OCI-LY7 (cell line): ENCODE measurements around the gene C6orf15. TPM values are rescaled to one million over a fixed set of nuclear protein-coding genes. Genes with fewer than 3 reads are reported as not detected.

Source experiments
- BruUV-seq: library from RNA; stranded (reverse); fragments of 400-500 nt; replicated peaks from 2 replicates; lab custom pipeline; 2021; lab: Mats Ljungman, UMichigan
- CTCF ChIA-PET: fragments of 300-600 bp; sonication (Branson Sonifier 250); formaldehyde crosslinking; loops from one replicate; lab custom pipeline; 2022; ENCODE audit warnings: antibody characterized with exemption; ENCODE audit not compliant: unreplicated experiment; lab: Charles Lee
- POLR2A ChIA-PET: fragments of 300-600 bp; sonication (Branson Sonifier 250); formaldehyde crosslinking; loops from one replicate; lab custom pipeline; 2022; ENCODE audit warnings: antibody characterized with exemption; lab: Charles Lee
- DNase-seq: peaks from one replicate; pipeline ENCODE4 v3.0.0-alpha.2; 2015; ENCODE audit warnings: low spot score
- H2AFZ ChIP-seq: fragments of 200-600 bp; sonication (generic), shearing (Covaris generic); 2 replicates; pipeline ENCODE4 v1.6.1; 2014; ENCODE audit warnings: mild to moderate bottlenecking, antibody characterized with exemption, low read length, moderate library complexity
- H3K27ac ChIP-seq: fragments of 200-600 bp; sonication (generic); 2 replicates; pipeline ENCODE4 v1.5.1; 2014; ENCODE audit warnings: mixed run types, low read depth, mild to moderate bottlenecking, moderate library complexity, low read length, inconsistent platforms; ENCODE audit not compliant: poor library complexity, severe bottlenecking
- H3K36me3 ChIP-seq: fragments of 200-600 bp; sonication (generic); 2 replicates; pipeline ENCODE4 v1.6.1; 2014; ENCODE audit warnings: mild to moderate bottlenecking, antibody characterized with exemption, low read length, moderate library complexity, mixed read lengths; ENCODE audit not compliant: insufficient read depth
- H3K4me1 ChIP-seq: fragments of 200-600 bp; sonication (generic); 2 replicates; pipeline ENCODE4 v1.5.1; 2014; ENCODE audit warnings: mild to moderate bottlenecking, low read length; ENCODE audit not compliant: insufficient read depth, poor library complexity, severe bottlenecking
- H3K4me2 ChIP-seq: fragments of 200-600 bp; sonication (generic); 2 replicates; pipeline ENCODE4 v1.6.1; 2014; ENCODE audit warnings: mild to moderate bottlenecking, low read length
- H3K4me3 ChIP-seq: fragments of 200-600 bp; sonication (generic); 2 replicates; pipeline ENCODE4 v1.5.1; 2014; ENCODE audit warnings: mild to moderate bottlenecking, low read depth, low read length; ENCODE audit not compliant: poor library complexity, severe bottlenecking
- H3K79me2 ChIP-seq: fragments of 200-600 bp; sonication (generic); 2 replicates; pipeline ENCODE4 v1.6.1; 2016; ENCODE audit warnings: low read depth, mild to moderate bottlenecking, low read length, moderate library complexity, mixed read lengths; ENCODE audit not compliant: insufficient read depth
- H3K9me2 ChIP-seq: fragments of 200-600 bp; sonication (generic); 2 replicates; pipeline ENCODE4 v1.6.1; 2016; ENCODE audit warnings: mild to moderate bottlenecking, low read length, mixed read lengths; ENCODE audit not compliant: insufficient read depth
- H3K9me3 ChIP-seq: fragments of 200-600 bp; sonication (generic); 2 replicates; pipeline ENCODE4 v1.6.1; 2014; ENCODE audit warnings: mild to moderate bottlenecking, mixed run types, low read length, mixed read lengths
- H4K20me1 ChIP-seq: fragments of 200-600 bp; sonication (generic); 2 replicates; pipeline ENCODE4 v1.6.1; 2014; ENCODE audit warnings: mild to moderate bottlenecking, antibody characterized with exemption, low read length, moderate library complexity, mixed read lengths; ENCODE audit not compliant: insufficient read depth
- EZH2phosphoT487 ChIP-seq: fragments of 200-600 bp; sonication (generic); IDR thresholded peaks from 2 replicates; pipeline ENCODE4 v1.6.1; 2018; ENCODE audit warnings: low read depth, borderline replicate concordance, mild to moderate bottlenecking, mixed run types, antibody characterized with exemption, low read length, moderate library complexity, mixed read lengths
- intact Hi-C: fragments of 100-400 bp; cut with micrococcal nuclease; formaldehyde crosslinking; loops from one replicate; pipeline ENCODE4 v1.10.0; 2022; ENCODE audit not compliant: unreplicated experiment
- total RNA-seq, 2 experiments: library from RNA; depleted of rRNA in 1 of 2; stranded (reverse); fragments of >200 nt in 1 of 2; shearing (Covaris generic) in 1 of 2; gene quantifications; 2 replicates each; pipeline ENCODE4 v1.2.3, GENCODE V29; 2014 to 2022
- TF ChIP-seq, protein P1 (sequence below): fragments of 200-600 bp; sonication (generic); conservative IDR thresholded peaks from 2 replicates; pipeline ENCODE4 v1.5.1; 2014; ENCODE audit warnings: mild to moderate bottlenecking, antibody characterized with exemption, low read length, moderate library complexity, mixed read lengths

C6orf15 gene
- total RNA-seq, 2 experiments from 2014 or later, result not detected

DNA sequence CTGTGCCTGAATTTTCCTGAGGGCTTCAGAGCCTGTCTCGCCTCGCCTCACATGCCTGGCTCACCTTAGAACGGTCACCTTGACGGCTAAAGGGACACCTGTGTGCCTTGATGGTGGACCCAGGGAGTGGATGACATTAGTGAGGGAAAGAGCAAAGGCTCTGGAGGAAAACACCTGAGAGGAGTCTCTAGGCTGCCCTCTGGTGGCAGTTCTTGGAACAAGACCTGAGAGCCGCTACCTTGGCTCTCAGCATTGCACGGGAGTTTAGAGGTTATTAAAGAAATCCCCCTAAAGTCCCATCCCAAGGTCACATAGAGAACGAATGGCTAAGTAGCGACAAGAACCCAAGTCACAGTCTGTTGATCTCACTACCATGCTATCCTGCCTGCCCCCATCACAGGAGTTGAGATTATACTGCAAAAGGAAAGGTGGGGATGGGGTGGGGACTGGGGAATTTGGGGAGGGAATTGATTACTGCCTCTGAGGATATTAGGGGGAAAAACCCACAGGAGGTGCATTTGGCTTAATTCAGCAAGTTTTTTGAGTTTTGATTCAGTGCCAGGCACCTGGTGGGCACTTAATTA, 15.8 kb upstream of the C6orf15 start:
- Histone ChIP-seq H2AFZ (no peak overlapping the region), H3K9me3 (no peaks in the 10 kb centered on the region), H3K79me2 (no peaks in the 10 kb centered on the region), H3K9me2 (no peaks in the 10 kb centered on the region), H3K4me3 (no peak overlapping the region), H3K4me1 (no peaks in the 10 kb centered on the region), H4K20me1 (no peaks in the 10 kb centered on the region), H3K4me2 (no peak overlapping the region), H3K36me3 (no peaks in the 10 kb centered on the region), H3K27ac (no peak overlapping the region)
- POLR2A ChIA-PET, result no interaction called here
- intact Hi-C loops, result no loop called here
- CTCF ChIA-PET, result interaction anchor here (0.8 kb wide), 1 partner anchor 94 kb away, joined by 3 read pairs; no protein-coding TSS in a partner anchor
- peak; percentile 73 for DNase-seq
- BruUV-seq, result no TSS peak
- TF ChIP-seq, protein P1, sequence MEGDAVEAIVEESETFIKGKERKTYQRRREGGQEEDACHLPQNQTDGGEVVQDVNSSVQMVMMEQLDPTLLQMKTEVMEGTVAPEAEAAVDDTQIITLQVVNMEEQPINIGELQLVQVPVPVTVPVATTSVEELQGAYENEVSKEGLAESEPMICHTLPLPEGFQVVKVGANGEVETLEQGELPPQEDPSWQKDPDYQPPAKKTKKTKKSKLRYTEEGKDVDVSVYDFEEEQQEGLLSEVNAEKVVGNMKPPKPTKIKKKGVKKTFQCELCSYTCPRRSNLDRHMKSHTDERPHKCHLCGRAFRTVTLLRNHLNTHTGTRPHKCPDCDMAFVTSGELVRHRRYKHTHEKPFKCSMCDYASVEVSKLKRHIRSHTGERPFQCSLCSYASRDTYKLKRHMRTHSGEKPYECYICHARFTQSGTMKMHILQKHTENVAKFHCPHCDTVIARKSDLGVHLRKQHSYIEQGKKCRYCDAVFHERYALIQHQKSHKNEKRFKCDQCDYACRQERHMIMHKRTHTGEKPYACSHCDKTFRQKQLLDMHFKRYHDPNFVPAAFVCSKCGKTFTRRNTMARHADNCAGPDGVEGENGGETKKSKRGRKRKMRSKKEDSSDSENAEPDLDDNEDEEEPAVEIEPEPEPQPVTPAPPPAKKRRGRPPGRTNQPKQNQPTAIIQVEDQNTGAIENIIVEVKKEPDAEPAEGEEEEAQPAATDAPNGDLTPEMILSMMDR, result peak; percentile 82
- TF ChIP-seq EZH2phosphoT487, result no peak

DNA sequence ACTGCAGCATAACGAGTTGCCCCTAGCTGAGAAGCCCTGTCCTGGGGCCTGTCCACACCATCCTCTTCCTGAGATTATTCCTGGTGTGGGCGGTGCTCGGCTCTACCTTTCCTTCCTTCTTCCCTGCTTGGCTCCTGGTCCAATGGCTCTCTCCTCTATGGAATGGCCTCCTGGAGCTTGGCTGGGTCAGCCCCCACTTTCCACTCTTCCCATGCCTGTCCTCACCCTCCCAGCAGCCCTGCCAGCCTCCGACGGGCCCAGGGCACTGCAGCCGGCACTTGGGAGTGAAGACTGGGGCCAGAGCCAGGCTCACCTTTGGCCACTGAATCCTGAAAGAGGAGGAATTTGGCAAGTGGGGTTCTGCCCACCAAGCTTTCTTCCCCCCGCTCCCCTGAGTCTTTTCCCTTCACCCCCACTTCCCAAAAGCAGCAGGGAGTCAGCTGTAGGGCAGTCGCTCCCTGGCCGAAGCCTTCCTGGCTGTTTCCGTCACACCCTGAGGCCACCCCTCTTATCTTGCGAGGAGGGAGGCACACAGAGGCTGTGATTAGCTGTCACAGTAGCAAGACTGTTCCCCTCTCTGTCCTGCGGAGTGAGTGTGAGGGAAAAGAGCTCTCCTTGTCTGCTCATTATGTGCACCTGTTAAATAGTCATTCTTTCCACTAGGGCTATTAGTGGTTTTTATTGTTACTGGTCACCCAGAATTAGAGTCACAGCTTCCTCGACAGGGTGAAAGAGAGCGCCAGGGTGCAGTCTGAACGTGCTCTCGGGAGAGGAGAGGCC, 14.2 kb upstream of the C6orf15 start:
- H4K20me1 ChIP-seq, result no peaks in the 10 kb centered on the region
- ChIA-PET CTCF (interaction anchor here (0.6 kb wide), 1 partner anchor 32 kb away, joined by 3 read pairs; the partner anchor contains the start of gene TCF19), POLR2A (no interaction called here)
- no peak overlapping the region for H2AFZ ChIP-seq
- no peak overlapping the region for H3K27ac ChIP-seq
- no peaks in the 10 kb centered on the region for H3K79me2 ChIP-seq
- no peak for DNase-seq
- BruUV-seq, result no TSS peak
- H3K4me2 ChIP-seq, result no peak overlapping the region
- intact Hi-C loops, result no loop called here
- no peaks in the 10 kb centered on the region for H3K9me2 ChIP-seq
- H3K36me3 ChIP-seq, result no peaks in the 10 kb centered on the region
- no peaks in the 10 kb centered on the region for H3K9me3 ChIP-seq
- no peak for TF ChIP-seq EZH2phosphoT487
- TF ChIP-seq, protein P1, result no peak
- H3K4me1 ChIP-seq, result no peaks in the 10 kb centered on the region
- H3K4me3 ChIP-seq, result no peak overlapping the region
